Natural killer cell treated with Interleukin-12 subunit alpha and Interleukin-12 subunit beta and Interleukin-15 and Interleukin-18, amount 100 ng/mL, for 72 hours (primary cell): ENCODE data around the gene POLE. TPM values are rescaled to one million over a fixed set of nuclear protein-coding genes. Genes with fewer than 3 reads are reported as not detected.

Source experiments
- ATAC-seq, 2 donors: fragments of 150-1000 bp; cut with Tn5 transposase in 1 of 2; sonication (Bioruptor Pico), chemical (Tn5 transposase) in 1 of 2; 2 replicates each; pipeline ENCODE4 v1.10.0; 2021
- DNase-seq: peaks from one replicate; pipeline ENCODE4 v3.0.0; 2022; ENCODE audit warnings: low spot score
- H3K27ac Mint-ChIP-seq, 2 donors: 1 replicate in 1 of 2; 2 replicates in 1 of 2; pipeline ENCODE4 v1.8.0; 2022; ENCODE audit warnings: mixed read lengths in 2 of 2, mild to moderate bottlenecking in 1 of 2, moderate library complexity in 1 of 2
- H3K27me3 Mint-ChIP-seq, 2 donors: 1 replicate in 1 of 2; 2 replicates in 1 of 2; pipeline ENCODE4 v1.8.0; 2022; ENCODE audit warnings: mixed read lengths in 2 of 2
- H3K36me3 Mint-ChIP-seq: one replicate; pipeline ENCODE4 v1.8.0; 2022; ENCODE audit warnings: mixed read lengths
- H3K4me1 Mint-ChIP-seq, 2 donors: 1 replicate in 1 of 2; 2 replicates in 1 of 2; pipeline ENCODE4 v1.8.0; 2022; ENCODE audit warnings: low read depth in 2 of 2, mixed read lengths in 2 of 2, mild to moderate bottlenecking in 1 of 2
- H3K4me3 Mint-ChIP-seq: one replicate; pipeline ENCODE4 v1.8.0; 2022; ENCODE audit warnings: mixed read lengths
- H3K9me3 Mint-ChIP-seq: 2 replicates; pipeline ENCODE4 v1.8.0; 2022; ENCODE audit warnings: mixed read lengths
- total RNA-seq, 2 donors: library from RNA; stranded (reverse); gene quantifications; one replicate each; pipeline ENCODE4 v1.2.3, GENCODE V29; 2022

Gene POLE
- total RNA-seq, 2 donors from 2014 or later: 94.3 to 265 TPM

GRCh38 chr12:132629330-132629729 is 57.8 kb downstream of the POLE start:
- H3K27me3 Mint-ChIP-seq: no peaks in the 10 kb centered on the region
- no peaks in the 10 kb centered on the region for H3K4me1 Mint-ChIP-seq
- H3K4me3 Mint-ChIP-seq: no peak overlapping the region
- ATAC-seq (no peak), DNase-seq (no peak)
- H3K36me3 Mint-ChIP-seq: peaks cover 23% of the 10 kb centered on the region
- no peak overlapping the region for H3K27ac Mint-ChIP-seq
- no peaks in the 10 kb centered on the region for H3K9me3 Mint-ChIP-seq

GRCh38 chr12:132625731-132626430 is 61.3 kb downstream of the POLE start:
- Mint-ChIP-seq H3K9me3 (no peaks in the 10 kb centered on the region), H3K36me3 (peaks cover 15% of the 10 kb centered on the region), H3K27ac (no peak overlapping the region), H3K4me1 (peaks cover 0 to 6% of the 10 kb centered on the region in 2 donors), H3K4me3 (no peak overlapping the region), H3K27me3 (no peaks in the 10 kb centered on the region)
- peak in 1 of 2 donors; percentile 12 for ATAC-seq
- no peak for DNase-seq

- Mint-ChIP-seq H3K36me3 (peaks cover 8% of the 10 kb centered on the region), H3K27ac (no peak overlapping the region), H3K9me3 (no peaks in the 10 kb centered on the region), H3K4me1 (peaks cover 0 to 6% of the 10 kb centered on the region in 2 donors), H3K4me3 (no peak overlapping the region), H3K27me3 (no peaks in the 10 kb centered on the region)
- ATAC-seq (peak in 1 of 2 donors; percentile 33), DNase-seq (no peak)
Observed at GRCh38 chr12:132624910-132625630, 62.1 kb downstream of the POLE start.

GRCh38 chr12:132624186-132624855 is 62.8 kb downstream of the POLE start:
- no peak overlapping the region for H3K27ac Mint-ChIP-seq
- no peak for DNase-seq

GRCh38 chr12:132623072-132623869 is 63.9 kb downstream of the POLE start:
- Mint-ChIP-seq H3K36me3 (no peaks in the 10 kb centered on the region), H3K27ac (no peak overlapping the region), H3K27me3 (peaks cover 0 to under 1% of the 10 kb centered on the region in 2 donors), H3K9me3 (no peaks in the 10 kb centered on the region), H3K4me3 (no peak overlapping the region), H3K4me1 (peaks cover 0 to 6% of the 10 kb centered on the region in 2 donors)
- DNase-seq (no peak), ATAC-seq (no peak)

More at GRCh38 chr12:132624186-132624855, 62.8 kb downstream of the POLE start:
- Mint-ChIP-seq H3K36me3 (peaks cover under 1% of the 10 kb centered on the region), H3K9me3 (no peaks in the 10 kb centered on the region), H3K4me1 (peaks cover 0 to 6% of the 10 kb centered on the region in 2 donors), H3K4me3 (no peak overlapping the region), H3K27me3 (no peaks in the 10 kb centered on the region)
- no peak for ATAC-seq

- Mint-ChIP-seq H3K4me1 (peaks cover 0 to 13% of the 10 kb centered on the region in 2 donors), H3K36me3 (peaks cover 5% of the 10 kb centered on the region), H3K9me3 (no peaks in the 10 kb centered on the region), H3K4me3 (no peak overlapping the region), H3K27me3 (peaks cover 7 to 8% of the 10 kb centered on the region in 2 donors), H3K27ac (no peak overlapping the region)
- DNase-seq (no peak), ATAC-seq (no peak)
Observed at GRCh38 chr12:132622437-132623071, 64.6 kb downstream of the POLE start.

- no peak for ATAC-seq
Observed at GRCh38 chr12:132621657-132622435, 65.3 kb downstream of the POLE start.

GRCh38 chr12:132620899-132621656 is 66.1 kb downstream of the POLE start:
- Mint-ChIP-seq H3K27ac (no peak overlapping the region), H3K9me3 (no peaks in the 10 kb centered on the region), H3K4me3 (no peak overlapping the region), H3K27me3 (peaks cover 12 to 14% of the 10 kb centered on the region in 2 donors), H3K36me3 (peaks cover 7% of the 10 kb centered on the region), H3K4me1 (peaks cover 0 to 13% of the 10 kb centered on the region in 2 donors)
- ATAC-seq (no peak), DNase-seq (no peak)

More at GRCh38 chr12:132621657-132622435, 65.3 kb downstream of the POLE start:
- Mint-ChIP-seq H3K4me1 (peaks cover 0 to 13% of the 10 kb centered on the region in 2 donors), H3K4me3 (no peak overlapping the region), H3K27ac (no peak overlapping the region), H3K9me3 (no peaks in the 10 kb centered on the region), H3K27me3 (peaks cover 10 to 12% of the 10 kb centered on the region in 2 donors), H3K36me3 (peaks cover 7% of the 10 kb centered on the region)
- no peak for DNase-seq

- H3K4me1 Mint-ChIP-seq: peaks cover 0 to 17% of the 10 kb centered on the region in 2 donors
- H3K36me3 Mint-ChIP-seq: peaks cover 7% of the 10 kb centered on the region
- H3K27me3 Mint-ChIP-seq: peaks cover 18 to 20% of the 10 kb centered on the region in 2 donors
- no peak for DNase-seq
- no peak for ATAC-seq
- no peak overlapping the region for H3K4me3 Mint-ChIP-seq
- H3K9me3 Mint-ChIP-seq: no peaks in the 10 kb centered on the region
- H3K27ac Mint-ChIP-seq: no peak overlapping the region
Observed at GRCh38 chr12:132620113-132620898, 66.8 kb downstream of the POLE start.

GRCh38 chr12:132619386-132620112 is 67.6 kb downstream of the POLE start:
- Mint-ChIP-seq H3K4me1 (peaks cover 5 to 20% of the 10 kb centered on the region in 2 donors), H3K9me3 (no peaks in the 10 kb centered on the region), H3K27me3 (peaks cover 24 to 25% of the 10 kb centered on the region in 2 donors), H3K4me3 (no peak overlapping the region), H3K27ac (no peak overlapping the region), H3K36me3 (peaks cover 7% of the 10 kb centered on the region)
- ATAC-seq: no peak
- DNase-seq: no peak

- Mint-ChIP-seq H3K36me3 (peaks cover 7% of the 10 kb centered on the region), H3K9me3 (no peaks in the 10 kb centered on the region), H3K4me1 (peaks cover 5 to 20% of the 10 kb centered on the region in 2 donors), H3K27ac (no peak overlapping the region), H3K27me3 (peaks cover 24 to 25% of the 10 kb centered on the region in 2 donors), H3K4me3 (no peak overlapping the region)
- ATAC-seq (no peak), DNase-seq (no peak)
Observed at GRCh38 chr12:132619071-132619385, 68.1 kb downstream of the POLE start.
